HG03460 (cell line): ENCODE results near the gene MUC2.

Source experiments
- ATAC-seq: cut with Tn5 transposase; IDR thresholded peaks from one replicate; pipeline ENCODE4 v1.9.1; 2021; ENCODE audit not compliant: unreplicated experiment

Gene MUC2

DNA sequence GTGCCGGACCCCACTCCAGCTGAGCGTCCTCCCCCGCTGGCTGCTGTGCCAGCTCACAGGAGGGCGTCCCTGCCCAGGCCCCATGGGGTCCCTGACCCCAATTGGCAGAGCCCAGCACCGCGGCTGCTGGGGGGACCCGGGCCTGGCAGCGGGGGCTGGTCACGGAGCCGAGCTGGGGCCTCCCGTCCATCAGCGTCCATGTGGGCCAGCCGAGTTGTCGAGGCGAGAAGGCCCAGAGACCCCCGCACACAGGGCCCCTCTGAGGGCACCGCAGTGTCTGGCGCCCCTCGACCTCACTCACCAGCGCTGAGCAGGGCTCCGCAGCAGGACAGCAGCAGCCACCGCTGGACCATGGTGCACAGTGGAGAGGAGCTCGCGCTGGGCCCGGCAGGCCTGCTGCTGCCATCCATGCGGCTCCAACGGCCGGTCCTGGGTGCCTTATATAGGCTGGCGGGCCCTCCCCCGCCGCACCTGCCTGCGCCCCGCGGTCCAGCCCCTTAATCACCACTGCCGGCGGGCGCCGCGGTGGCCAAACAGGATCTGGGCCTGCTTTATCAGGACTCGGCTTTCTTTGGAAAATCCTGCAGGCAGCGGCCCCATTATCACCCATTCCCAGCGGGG lies 38.3 kb upstream of the MUC2 start, which contains the start of gene MUC6:
MUC6 (minus strand) TSS at position 416 of the 621 bp plus-strand sequence; CDS start at position 353, 63 bp downstream.
- ATAC-seq, result no peak

DNA sequence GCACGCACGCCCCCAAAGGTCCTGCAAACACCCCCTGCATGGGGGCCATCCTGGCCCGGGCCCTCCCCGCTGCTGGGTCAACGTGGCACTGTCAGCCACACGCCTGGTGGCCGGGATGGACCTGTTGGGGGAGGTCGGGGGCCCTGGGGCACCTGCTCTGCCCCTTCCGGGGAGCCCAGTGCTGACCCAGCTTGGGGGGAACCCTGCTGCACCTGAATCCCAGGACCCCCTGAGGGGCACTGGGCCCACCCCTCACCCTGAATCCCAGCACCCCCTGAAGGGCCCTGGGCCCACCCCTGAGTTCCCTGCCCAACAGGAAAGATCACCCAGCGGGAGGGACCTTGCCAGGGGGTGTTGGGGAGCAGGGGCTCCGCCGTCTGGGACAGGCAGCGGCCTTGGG lies 37.7 kb upstream of the MUC2 start:
- ATAC-seq, result no peak

DNA sequence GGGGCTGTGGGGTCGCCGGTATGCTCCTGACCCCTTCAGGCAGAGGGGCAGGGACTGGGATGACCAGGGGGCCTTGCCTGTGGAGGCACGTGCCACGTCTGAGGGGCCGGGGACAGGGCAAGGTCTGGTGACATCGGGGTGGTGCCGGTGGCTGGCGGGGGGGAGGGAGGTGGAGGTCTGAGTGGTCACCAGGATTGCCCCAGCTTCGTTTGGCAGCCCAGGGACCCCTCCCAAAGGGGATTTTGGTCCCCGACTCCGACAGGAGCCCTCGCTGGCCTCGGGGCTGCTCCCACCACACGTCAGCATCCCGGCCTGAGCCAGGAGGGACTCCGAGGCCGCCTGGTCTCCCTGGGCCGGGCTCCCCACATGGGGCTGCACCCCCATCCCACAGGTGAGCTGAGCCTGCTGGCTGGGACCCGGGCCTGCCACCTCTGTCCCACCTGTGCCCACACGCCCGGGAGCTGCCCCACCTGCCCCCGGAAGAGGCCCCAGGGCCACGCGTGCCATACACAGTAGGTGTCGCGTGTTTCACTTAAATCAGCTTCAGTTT lies 37.1 kb upstream of the MUC2 start:
- no peak for ATAC-seq

DNA sequence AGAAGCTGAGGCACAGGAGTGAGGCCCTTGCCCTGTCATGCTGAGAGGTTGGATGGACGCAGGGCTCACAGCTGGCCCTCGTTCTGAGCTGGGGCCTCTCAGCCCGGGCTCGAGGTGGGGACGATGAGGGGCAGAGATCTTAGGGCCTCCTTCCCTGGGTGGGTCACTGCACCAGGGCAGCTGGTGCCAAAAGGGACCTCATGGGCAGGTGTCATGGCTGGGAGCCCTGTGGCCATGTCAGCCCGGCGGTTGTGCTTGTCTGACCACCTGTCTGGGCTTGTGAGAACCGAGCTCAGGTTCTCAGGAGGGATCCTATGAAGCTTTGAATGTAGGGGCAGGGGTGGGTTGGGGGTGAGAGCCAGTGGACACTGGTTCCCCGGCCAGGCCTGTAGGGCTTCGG lies 36.3 kb upstream of the MUC2 start:
- no peak for ATAC-seq

DNA sequence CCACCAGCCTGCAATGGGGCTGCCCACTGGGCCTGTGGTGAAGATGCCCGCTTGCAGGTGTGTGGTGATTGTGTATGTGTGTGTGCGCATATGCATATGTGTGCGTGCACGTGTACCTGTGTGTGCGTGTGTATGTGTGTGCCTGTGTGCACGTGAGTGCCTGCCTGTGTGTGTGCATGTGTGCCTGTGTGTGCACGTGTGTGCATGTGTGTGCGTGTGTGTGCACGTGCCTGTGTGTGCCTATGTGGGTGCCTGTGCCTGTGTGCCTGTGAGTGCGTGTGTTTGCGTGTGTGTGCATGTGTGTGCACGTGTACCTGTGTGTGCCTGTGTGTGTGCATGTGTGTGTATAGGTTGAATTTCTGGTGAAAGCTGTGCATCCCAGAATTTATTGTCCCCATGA lies 35.8 kb upstream of the MUC2 start:
- ATAC-seq, result no peak

DNA sequence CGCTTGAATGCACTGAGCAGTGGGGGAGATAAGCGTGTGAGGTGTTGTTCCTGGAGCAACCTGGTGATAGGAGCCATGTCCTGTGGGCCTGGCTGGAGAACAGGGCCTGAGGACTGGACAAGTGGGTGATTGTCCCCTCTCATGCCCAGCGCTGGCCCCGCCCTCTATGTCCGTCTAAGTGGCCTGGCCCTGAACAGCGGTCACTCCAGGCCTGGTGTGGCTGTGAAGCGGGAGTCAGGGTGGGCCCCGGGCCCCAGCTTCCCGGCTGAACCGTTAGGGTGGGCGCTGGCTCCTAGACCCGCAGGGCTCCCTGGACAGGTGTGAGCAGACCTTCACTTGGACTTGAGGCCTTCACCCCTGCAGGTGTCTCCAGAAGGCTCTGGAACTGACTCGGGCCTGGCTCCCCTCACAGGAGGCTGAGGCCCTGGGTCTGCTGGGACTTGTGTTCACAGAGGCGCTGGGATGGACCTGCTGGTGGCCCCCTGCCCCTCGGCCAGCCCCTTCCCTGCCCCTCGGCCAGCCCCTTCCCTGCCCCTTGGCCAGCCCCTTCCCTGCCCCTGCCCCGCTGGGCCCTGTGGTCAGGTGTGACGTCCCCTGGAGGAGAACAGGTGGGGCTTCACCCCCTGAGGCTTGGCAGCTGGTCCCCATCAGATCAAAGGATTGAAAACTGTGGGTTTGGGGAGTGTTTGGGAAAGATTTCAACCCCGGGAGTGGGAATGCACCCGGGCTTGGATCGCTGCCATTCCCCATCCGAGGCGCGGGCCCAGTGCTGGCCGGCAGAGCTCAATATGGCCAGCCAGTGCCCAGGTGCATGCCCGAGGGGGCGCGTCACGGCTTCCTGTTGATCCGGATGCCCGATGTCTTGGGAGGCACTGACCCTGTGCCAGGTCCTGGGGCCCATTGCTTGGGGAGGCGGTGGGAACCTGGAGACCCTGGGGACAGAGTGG lies 34.9 kb upstream of the MUC2 start:
- ATAC-seq, result no peak

DNA sequence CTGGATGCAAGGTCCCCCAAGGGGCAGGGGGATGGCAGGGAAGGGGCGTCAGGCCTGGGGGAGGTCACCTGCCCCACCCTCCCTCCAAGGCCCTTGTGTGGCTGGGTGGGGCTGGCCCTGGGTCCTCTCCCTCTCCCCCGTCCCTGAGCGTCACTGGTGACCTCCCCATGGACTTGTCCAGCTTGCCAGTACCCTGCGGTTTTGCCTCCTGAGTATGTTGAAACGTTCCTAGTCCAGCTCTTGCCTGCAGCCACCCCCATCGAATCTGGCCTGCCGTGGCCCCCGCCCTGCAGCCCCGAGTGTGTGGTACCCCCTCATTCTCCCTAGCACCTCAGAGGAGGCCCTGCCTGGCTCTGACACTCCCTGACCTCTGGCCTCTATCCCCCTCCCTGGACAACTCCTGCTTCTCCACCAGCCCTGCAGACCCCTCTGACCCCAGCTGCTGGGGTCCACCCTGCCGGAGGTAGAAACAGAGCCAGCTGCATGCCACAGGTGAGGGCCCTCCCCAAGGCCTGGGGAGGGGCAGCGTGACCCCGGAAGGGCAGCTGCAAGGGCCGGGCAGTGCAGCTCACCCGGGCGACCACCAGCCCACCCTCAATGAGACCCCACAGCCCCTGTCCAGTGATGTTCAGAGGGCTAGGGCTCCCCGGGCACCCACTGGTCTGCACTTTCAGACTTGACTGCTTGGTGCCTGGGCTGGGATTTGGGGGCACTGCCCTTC lies 34.1 kb upstream of the MUC2 start:
- no peak for ATAC-seq

DNA sequence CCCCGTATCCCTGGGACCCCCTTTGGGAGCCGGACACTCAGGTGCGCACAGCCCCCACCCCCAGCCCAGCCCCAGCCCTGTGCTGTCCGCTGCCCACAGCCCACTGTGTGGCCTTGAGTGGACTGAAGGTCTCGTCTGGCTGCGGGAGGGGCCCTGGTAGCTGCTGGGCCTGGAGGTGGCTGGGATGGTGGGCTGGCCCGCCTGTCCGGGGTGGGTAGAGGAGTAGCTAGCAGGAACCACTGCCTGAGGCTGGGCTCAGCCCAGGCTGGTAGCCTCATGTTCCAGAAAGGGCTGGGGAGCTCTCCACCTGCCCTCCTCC lies 33.6 kb upstream of the MUC2 start:
- no peak for ATAC-seq

DNA sequence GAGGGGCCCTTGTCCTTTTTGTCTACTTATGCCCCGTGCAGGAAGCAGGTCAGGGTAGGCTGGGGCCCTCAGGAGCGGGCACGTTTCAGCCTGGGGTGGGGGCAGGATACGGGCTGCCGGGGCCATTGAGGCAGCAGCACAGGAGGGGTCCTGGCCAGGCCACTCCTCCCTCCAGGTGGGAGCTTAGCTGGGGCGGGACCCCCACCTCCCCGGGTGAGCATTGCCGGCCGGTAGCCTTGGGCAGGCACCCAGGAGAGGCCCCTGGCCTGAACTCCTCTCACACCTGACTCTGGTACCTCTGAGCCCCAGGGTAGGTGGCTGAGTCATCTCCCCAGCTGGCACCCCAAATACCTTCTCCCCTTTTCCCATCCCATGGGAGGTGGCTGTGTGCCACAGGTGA lies 33.2 kb upstream of the MUC2 start:
- no peak for ATAC-seq

DNA sequence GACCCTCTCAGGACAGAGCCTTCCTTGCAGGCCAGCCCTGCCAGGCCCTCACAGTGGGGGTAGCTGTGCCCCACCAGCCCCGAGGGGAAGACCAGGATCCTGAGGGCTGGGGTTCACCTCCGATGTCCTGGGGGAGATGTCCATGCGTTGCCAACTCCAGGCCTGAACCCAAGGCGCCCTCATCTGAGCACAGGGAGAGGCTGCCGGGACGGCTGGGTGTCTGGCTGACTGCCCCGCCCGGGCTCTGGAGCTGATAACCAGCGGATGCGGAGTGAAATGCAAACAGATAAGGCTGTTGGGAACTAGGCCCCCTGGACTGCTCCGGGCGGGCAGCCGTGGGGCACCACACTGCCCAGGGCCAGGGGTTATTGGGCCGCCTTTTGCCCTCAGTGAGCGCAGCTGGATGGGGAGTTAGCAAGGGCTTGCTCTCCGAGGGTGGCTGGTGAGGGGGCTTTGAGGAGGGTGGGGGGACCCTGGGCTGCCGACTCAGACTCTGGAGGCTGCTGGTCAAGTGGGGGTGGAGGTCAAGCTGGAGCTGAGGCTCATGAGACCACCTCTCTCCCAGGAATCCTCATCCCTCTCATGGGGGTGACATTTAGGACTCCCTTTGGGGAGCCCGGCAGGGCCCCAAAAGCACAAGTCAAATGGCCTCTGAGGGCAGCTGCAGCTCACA lies 32.6 kb upstream of the MUC2 start:
- ATAC-seq, result no peak

DNA sequence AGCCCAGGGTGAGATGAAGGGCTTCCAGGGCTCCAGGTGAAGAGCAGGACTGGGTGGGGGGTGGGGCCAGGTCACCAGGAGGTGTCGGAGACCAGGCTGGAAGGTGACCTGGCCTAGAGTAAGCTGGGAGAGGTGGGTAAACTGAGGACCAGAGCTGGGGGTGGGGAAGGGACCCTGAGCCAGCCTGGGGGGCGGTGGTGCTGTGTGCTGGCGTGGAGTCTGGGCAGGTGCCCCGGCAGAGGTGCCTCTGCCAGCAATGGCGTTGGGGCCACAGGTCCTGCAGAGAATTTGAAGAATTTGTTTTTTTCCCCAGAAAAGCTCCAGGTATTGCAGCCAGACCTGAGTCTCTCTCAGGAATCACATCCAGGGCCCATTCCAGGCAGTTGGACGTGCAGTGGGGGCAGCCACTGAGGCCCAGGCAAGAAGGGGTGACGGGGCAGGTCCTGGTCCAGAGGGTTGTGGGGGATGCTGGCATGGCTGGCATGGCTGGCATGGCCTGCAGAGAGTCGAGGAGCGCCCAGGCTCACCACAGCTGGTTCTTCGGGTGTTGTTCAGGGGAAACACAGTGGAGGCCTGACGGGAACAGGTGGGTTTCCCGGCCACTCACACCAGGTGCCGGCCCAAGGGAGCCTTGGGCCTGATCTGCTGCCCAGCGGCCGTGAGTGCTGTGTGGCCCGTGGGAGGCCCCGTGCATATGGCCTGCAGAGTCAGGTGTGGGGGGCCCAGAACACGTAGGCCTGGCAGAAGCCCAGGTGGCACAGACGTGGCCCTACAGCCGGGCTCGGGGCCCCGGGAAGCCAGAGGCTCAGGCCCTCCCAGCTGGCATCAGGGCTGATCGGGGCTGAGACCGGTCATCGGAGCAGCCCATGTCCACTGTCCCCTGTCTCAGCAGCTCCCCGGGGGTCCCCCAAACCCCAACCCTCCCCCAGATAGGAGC lies 31.8 kb upstream of the MUC2 start:
- no peak for ATAC-seq

DNA sequence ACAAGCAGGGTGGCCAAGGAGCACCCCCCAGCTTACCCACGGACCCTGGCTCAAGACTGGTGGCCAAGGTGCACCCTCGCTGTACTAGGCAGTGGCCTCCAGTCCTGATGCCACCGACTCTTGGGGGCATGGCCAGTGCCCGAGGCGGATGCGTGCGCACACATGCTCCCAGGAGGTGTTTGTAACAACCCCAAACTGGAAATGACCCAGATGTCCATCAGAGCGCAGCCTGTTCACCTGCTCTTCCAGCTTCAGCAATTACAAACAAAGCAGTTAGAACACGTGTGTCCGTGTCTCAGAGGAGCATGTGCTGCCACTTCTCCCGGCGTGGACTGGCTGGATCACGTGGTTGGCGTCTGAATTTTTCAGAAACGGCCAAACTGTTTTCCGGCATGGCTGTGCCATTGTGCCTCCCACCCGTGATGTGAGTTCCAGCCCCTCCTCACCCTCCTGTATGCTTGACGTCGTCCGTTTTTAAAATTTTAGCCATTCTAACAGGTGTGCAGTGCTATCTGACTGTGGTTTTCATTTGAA lies 31.0 kb upstream of the MUC2 start:
- ATAC-seq, result no peak

DNA sequence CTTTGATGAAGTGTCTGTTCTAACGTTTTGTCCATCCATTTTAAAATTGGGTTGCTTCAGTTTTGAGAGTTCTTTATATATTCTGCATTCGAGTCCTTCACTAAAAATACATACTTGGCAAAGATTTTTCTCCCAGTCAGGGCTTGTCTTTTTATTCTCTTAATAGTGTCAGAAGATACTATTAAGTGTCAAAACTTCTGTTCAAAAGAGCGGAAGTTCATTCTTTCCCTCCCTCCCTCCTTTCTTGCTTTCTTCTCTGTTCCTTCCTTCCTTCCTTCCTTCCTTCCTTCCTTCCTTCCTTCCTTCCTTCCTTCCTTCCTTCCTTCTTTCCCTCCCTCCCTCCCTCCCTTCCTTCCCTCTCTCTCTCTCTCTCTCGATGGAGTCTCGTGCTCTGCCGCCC lies 30.5 kb upstream of the MUC2 start:
- no peak for ATAC-seq

DNA sequence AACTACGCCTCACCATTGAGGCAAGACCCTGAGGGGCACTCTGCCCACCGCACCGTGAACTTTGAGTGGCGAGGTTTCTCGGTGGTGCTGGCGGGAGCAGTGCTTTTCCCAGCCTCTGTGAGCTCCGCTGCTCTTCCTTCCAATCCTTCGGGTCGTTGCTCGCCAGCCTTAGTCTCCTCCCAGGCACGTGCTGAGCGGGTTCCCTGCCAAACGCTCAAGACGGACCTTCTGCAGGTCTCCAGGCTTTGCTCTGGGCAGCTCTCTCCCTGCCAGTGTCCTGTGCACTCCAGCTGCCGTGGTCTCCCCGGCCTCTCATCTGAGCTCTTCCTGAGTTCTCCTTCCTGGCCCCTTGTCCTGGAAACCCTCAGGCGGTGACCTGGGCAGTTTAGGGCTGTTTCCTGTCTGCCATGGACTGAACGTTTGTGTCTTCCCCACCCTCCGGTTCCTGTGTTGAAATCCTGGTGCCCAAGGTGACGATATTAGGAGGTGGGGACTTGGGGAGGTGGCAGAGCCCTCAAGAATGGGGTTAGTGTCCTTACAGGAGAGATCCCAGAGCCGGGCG lies 27.0 kb upstream of the MUC2 start:
- no peak for ATAC-seq

DNA sequence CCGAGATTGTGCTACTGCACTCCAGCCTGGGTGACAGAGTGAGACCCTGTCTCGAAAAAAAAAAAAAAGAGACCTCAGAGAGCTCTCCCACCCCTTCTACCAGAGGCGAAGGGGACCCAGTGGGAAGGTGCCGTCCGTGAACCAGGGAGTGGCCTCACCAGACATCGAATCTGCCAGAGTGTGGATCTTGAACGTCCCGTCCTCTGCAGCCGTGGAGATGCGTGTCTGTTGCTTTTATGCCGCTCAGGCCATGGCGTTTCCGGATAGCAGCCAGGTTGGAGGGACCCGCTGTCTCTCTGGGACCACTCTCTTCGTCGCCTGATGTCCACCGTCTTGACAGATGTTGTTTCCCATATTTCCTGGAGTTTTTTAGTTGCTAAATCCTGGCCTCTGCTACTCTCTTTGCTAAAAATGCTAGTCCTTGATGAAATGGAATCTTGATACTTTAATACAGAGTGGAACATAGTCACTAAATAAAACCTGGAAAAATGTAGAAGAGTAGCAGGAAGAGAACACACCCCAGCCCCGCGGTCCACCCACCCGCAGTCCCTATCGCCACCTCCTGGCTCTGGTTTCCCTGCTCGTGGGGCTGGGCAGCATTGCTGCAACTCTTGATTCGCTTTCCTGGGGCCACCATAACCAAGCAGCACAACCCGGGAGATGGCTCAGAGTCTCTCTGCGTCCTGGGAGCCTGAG lies 26.2 kb upstream of the MUC2 start:
- no peak for ATAC-seq

DNA sequence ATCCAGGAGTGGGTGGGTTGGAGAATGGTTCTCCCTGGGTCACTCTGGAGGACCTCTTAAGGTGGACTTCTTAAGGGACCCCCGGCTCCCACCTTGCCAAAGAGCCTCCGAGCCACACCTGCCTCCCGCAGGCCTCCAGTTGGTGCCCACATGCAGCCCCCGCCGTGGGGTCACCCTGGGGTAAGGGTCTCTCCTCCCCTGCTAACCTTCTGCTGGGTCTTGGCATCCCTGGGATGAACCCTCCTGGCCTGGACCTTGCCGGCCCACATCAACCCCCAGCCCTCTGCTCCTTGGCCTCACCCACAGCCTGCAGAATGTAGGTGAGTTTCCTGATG lies 25.6 kb upstream of the MUC2 start:
- no peak for ATAC-seq

DNA sequence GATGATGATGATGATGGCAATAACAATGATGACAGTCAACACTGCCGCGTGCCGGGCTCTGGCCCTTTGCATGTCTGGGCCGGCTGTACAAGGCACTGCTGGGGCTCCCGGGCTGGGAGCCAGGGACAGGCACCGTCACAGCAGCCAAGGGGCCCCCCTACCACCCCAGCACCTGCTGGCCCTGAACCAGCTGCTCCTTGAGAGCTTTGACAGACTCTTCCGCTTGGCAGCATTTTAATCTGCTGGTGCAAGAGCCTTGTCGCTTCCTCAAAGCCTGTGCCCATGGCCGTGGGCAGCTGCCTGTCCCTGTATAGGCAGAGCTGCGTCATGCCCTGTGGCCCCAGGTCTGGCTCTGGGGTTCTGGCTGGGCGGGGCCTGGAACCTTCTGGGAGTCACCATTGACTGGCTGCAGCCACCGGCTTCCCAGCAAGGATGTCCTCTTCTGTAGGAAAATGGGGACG lies 25.2 kb upstream of the MUC2 start:
- no peak for ATAC-seq

DNA sequence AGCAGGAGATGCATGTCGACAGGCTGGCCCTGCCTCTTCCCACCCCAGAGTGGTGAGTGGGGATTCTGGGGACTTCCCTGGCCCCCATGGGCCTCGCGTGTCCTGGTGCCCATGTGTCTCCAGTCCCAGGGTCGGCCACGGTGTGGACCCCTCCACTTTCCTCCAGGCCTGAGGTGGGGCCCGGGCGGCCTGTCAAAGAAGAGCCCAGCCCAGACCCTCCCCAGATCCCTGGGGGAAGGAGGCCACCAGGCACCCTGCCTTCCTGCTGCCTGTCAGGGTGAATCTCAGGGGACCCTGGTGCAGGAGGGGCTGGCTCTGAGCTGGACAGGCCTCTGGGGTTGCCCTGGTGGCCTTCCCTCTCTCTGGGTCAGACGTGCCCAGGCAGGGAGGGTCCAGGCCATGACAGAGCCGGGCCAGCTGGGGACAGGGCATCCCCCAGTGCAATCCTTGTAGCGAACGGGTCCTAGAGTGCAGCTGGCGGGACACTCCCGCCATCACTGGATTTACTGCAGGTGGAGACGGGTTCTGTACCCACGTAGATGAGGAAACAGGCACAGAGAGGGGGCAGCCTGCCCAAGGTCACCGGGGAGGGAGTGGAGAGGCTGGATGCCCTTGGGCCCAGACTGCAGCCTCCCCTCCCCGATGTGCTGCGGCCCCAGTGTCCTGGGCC lies 24.6 kb upstream of the MUC2 start:
- ATAC-seq, result no peak
